HCT116 (cell line): ENCODE data around the gene RBM43. TPM values are rescaled to one million over a fixed set of nuclear protein-coding genes. Genes with fewer than 3 reads are reported as not detected.

Experiments
- ATAC-seq: fragments of 200-7000 bp; cut with Tn5 transposase; 2 replicates; pipeline ENCODE4 v1.9.1; 2020; ENCODE audit warnings: mild to moderate bottlenecking, moderate library complexity
- BruUV-seq: library from RNA; stranded (reverse); fragments of 400-500 nt; replicated peaks from 2 replicates; lab custom pipeline; 2021; lab: Mats Ljungman, UMichigan
- CTCF ChIA-PET: fragments of 300-600 bp; sonication (Branson Sonifier 250); formaldehyde crosslinking; loops from one replicate; lab custom pipeline; 2021; ENCODE audit warnings: antibody characterized with exemption; lab: Charles Lee
- POLR2A ChIA-PET: fragments of 300-600, 350-600 bp; sonication (Branson Sonifier 250); formaldehyde crosslinking; loops from one replicate; lab custom pipeline; 2021; ENCODE audit warnings: antibody characterized with exemption; lab: Charles Lee
- RAD21 ChIA-PET, 2 experiments: fragments of 300-600 bp; sonication (Branson Sonifier 250); formaldehyde crosslinking; loops; one replicate each; lab custom pipeline; 2023; ENCODE audit warnings: low total read pairs in 2 of 2; ENCODE audit not compliant: uncharacterized antibody in 2 of 2, unreplicated experiment in 2 of 2, low non-redundant PET in 1 of 2; lab: Charles Lee
- DNase-seq: peaks from one replicate; pipeline ENCODE4 v3.0.0-alpha.2; 2010; ENCODE audit warnings: low read depth, low spot score
- H2AFZ ChIP-seq: fragments of 200-600 bp; shearing (Covaris generic), sonication (generic); 2 replicates; pipeline ENCODE4 v1.6.1; 2017; ENCODE audit warnings: low read depth, mixed run types, mixed read lengths, antibody characterized with exemption, low read length; ENCODE audit not compliant: poor library complexity, severe bottlenecking
- H3K27ac ChIP-seq: 2 replicates; pipeline ENCODE4 v1.5.1; 2012; ENCODE audit warnings: low read depth, low read length
- H3K27me3 ChIP-seq: fragments of 200-600 bp; sonication (generic); 2 replicates; pipeline ENCODE4 v1.6.1; 2016; ENCODE audit warnings: mixed run types, low read length, mixed read lengths; ENCODE audit not compliant: insufficient read depth
- H3K36me3 ChIP-seq, 2 experiments: fragments of 200-500 bp in 1 of 2; fragments of 200-600 bp in 1 of 2; sonication (Bioruptor generic) in 1 of 2; sonication (generic) in 1 of 2; 2 replicates each; pipeline versions ENCODE4 v1.5.1 to v1.6.1; 2014 to 2016; ENCODE audit warnings: low read length in 2 of 2, inconsistent platforms in 1 of 2, mixed read lengths in 1 of 2, mixed run types in 1 of 2; ENCODE audit not compliant: insufficient read depth in 2 of 2, control insufficient read depth in 1 of 2
- H3K4me1 ChIP-seq, 2 experiments: fragments of 200-600 bp in 1 of 2; sonication (generic) in 1 of 2; 2 replicates each; pipeline versions ENCODE4 v1.5.1 to v1.6.1; 2012 to 2017; ENCODE audit warnings: low read length in 2 of 2, inconsistent platforms in 1 of 2, mild to moderate bottlenecking in 1 of 2, mixed read lengths in 1 of 2, mixed run types in 1 of 2, moderate library complexity in 1 of 2; ENCODE audit not compliant: insufficient read depth in 2 of 2, control insufficient read depth in 1 of 2
- H3K4me2 ChIP-seq: fragments of 200-600 bp; sonication (generic); 2 replicates; pipeline ENCODE4 v1.6.1; 2017; ENCODE audit warnings: mixed run types, low read length, mixed read lengths
- H3K4me3 ChIP-seq, 2 experiments: fragments of 200-600 bp in 1 of 2; sonication (generic) in 1 of 2; replicated peaks in 1 of 2; 2 replicates each; pipeline ENCODE4 v1.5.1; 2011 to 2016; ENCODE audit warnings: low read length in 2 of 2, control low read depth in 1 of 2, low read depth in 1 of 2, mild to moderate bottlenecking in 1 of 2, mixed read lengths in 1 of 2, mixed run types in 1 of 2
- H3K79me2 ChIP-seq: fragments of 200-600 bp; sonication (generic); 2 replicates; pipeline ENCODE4 v1.6.1; 2017; ENCODE audit warnings: mild to moderate bottlenecking, mixed run types, low read length, moderate library complexity, mixed read lengths; ENCODE audit not compliant: insufficient read depth
- H3K9ac ChIP-seq: fragments of 200-600 bp; sonication (generic); 2 replicates; pipeline ENCODE4 v1.6.1; 2016; ENCODE audit warnings: low read length, mixed read lengths
- H3K9me2 ChIP-seq: fragments of 200-600 bp; sonication (generic), shearing (Covaris generic); 2 replicates; pipeline ENCODE4 v1.6.1; 2017; ENCODE audit warnings: mixed run types, mild to moderate bottlenecking, moderate library complexity; ENCODE audit not compliant: insufficient read depth
- H3K9me3 ChIP-seq, 2 experiments: fragments of 200-500 bp in 1 of 2; fragments of 200-600 bp in 1 of 2; sonication (Bioruptor generic) in 1 of 2; sonication (generic) in 1 of 2; 2 replicates each; pipeline ENCODE4 v1.6.1; 2014 to 2017; ENCODE audit warnings: low read length in 2 of 2, mixed read lengths in 2 of 2, inconsistent platforms in 1 of 2, low read depth in 1 of 2, mild to moderate bottlenecking in 1 of 2, mixed run types in 1 of 2, moderate library complexity in 1 of 2; ENCODE audit not compliant: control insufficient read depth in 1 of 2, insufficient read depth in 1 of 2
- H4K20me1 ChIP-seq: fragments of 200-600 bp; sonication (generic), shearing (Covaris generic); 2 replicates; pipeline ENCODE4 v1.6.1; 2017; ENCODE audit warnings: mixed run types, mild to moderate bottlenecking, moderate library complexity; ENCODE audit not compliant: insufficient read depth
- ELF1 ChIP-seq: IDR thresholded peaks from 2 replicates; pipeline ENCODE4 v1.6.1; 2012; ENCODE audit warnings: low read depth, borderline replicate concordance
- EZH2 ChIP-seq: fragments of 200-600 bp; sonication (generic); IDR thresholded peaks from 2 replicates; pipeline ENCODE4 v1.6.1; 2017; ENCODE audit warnings: antibody characterized with exemption, mixed run types
- EZH2phosphoT487 ChIP-seq: fragments of 200-600 bp; IDR thresholded peaks from 2 replicates; pipeline ENCODE4 v1.6.1; 2018; ENCODE audit warnings: antibody characterized with exemption, borderline replicate concordance
- JUND ChIP-seq: IDR thresholded peaks from 2 replicates; pipeline ENCODE4 v1.6.1; 2012
- POLR2AphosphoS5 ChIP-seq: IDR thresholded peaks from 2 replicates; pipeline ENCODE4 v1.6.1; 2011; ENCODE audit warnings: mild to moderate bottlenecking, low read depth, low read length, moderate library complexity
- RAD21 ChIP-seq: IDR thresholded peaks from 2 replicates; pipeline ENCODE4 v1.6.1; 2012; ENCODE audit warnings: low read depth, mild to moderate bottlenecking
- SIN3A ChIP-seq: IDR thresholded peaks from 2 replicates; pipeline ENCODE4 v1.6.1; 2012; ENCODE audit warnings: low read depth
- SP1 ChIP-seq: IDR thresholded peaks from 2 replicates; pipeline ENCODE4 v1.6.1; 2012; ENCODE audit warnings: low read depth
- TCF7L2 ChIP-seq: IDR thresholded peaks from 2 replicates; pipeline ENCODE4 v1.7.0; 2011; ENCODE audit warnings: borderline replicate concordance, inconsistent platforms; ENCODE audit not compliant: insufficient read depth, insufficient read length; ENCODE audit errors: extremely low read depth
- intact Hi-C: fragments of 100-400 bp; cut with micrococcal nuclease; formaldehyde crosslinking; loops from 2 replicates; pipeline ENCODE4 v1.10.0; 2022
- total RNA-seq: library from RNA; stranded (reverse); gene quantifications from one replicate; pipeline ENCODE4 v1.2.1, GENCODE V29; 2021; ENCODE audit not compliant: unreplicated experiment
- TF ChIP-seq, protein P1 (sequence below): IDR thresholded peaks from 2 replicates; pipeline ENCODE4 v1.6.1; 2012; ENCODE audit warnings: low read depth
- TF ChIP-seq, protein P2 (sequence below): IDR thresholded peaks from 2 replicates; pipeline ENCODE4 v1.6.1; 2012

The RBM43 gene
- total RNA-seq, 1 experiment from 2014 or later: 3.3 TPM

DNA sequence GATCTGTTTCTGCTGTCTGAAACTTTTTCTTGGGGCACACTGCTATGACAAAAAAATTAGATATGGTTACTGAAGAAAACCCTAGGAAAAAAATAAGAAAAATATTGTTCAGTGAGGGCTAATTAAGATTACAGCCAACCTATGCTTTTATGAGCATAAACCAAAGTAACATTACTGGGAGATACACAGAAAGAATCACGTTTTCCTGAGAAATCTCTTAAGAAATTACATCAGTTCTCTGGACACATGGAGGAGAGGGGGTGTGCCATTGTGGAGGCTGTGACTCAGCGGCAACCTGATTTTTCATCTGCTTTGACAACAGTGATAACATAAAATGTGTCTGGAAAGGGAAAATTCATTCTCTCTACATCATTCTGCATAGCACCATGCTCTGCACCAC is 41.2 kb upstream of the RBM43 start:
- ATAC-seq: no peak
- no TSS peak for BruUV-seq
- ChIA-PET POLR2A (no interaction called here), RAD21 (no interaction called here), CTCF (no interaction called here)
- no peak overlapping the region for H3K4me2 ChIP-seq
- no peaks in the 10 kb centered on the region for H3K4me1 ChIP-seq
- no peak overlapping the region for H3K4me3 ChIP-seq
- H3K9me2 ChIP-seq: no peaks in the 10 kb centered on the region
- no peaks in the 10 kb centered on the region for H3K36me3 ChIP-seq
- no peak overlapping the region for H2AFZ ChIP-seq
- H3K9me3 ChIP-seq: no peaks in the 10 kb centered on the region
- intact Hi-C loops: no loop called here
- H3K27ac ChIP-seq: no peak overlapping the region
- TF ChIP-seq ELF1: no peak
- no peak for TF ChIP-seq TCF7L2
- no peak for TF ChIP-seq EZH2
- TF ChIP-seq, protein P1, sequence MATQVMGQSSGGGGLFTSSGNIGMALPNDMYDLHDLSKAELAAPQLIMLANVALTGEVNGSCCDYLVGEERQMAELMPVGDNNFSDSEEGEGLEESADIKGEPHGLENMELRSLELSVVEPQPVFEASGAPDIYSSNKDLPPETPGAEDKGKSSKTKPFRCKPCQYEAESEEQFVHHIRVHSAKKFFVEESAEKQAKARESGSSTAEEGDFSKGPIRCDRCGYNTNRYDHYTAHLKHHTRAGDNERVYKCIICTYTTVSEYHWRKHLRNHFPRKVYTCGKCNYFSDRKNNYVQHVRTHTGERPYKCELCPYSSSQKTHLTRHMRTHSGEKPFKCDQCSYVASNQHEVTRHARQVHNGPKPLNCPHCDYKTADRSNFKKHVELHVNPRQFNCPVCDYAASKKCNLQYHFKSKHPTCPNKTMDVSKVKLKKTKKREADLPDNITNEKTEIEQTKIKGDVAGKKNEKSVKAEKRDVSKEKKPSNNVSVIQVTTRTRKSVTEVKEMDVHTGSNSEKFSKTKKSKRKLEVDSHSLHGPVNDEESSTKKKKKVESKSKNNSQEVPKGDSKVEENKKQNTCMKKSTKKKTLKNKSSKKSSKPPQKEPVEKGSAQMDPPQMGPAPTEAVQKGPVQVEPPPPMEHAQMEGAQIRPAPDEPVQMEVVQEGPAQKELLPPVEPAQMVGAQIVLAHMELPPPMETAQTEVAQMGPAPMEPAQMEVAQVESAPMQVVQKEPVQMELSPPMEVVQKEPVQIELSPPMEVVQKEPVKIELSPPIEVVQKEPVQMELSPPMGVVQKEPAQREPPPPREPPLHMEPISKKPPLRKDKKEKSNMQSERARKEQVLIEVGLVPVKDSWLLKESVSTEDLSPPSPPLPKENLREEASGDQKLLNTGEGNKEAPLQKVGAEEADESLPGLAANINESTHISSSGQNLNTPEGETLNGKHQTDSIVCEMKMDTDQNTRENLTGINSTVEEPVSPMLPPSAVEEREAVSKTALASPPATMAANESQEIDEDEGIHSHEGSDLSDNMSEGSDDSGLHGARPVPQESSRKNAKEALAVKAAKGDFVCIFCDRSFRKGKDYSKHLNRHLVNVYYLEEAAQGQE: no peak
- no peak for TF ChIP-seq EZH2phosphoT487
- no peak for TF ChIP-seq SP1
- no peak for TF ChIP-seq JUND
- TF ChIP-seq, protein P2, sequence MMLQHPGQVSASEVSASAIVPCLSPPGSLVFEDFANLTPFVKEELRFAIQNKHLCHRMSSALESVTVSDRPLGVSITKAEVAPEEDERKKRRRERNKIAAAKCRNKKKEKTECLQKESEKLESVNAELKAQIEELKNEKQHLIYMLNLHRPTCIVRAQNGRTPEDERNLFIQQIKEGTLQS: no peak
- no peak for TF ChIP-seq RAD21
- TF ChIP-seq SIN3A: no peak
- no peak for TF ChIP-seq POLR2AphosphoS5
- TF ChIP-seq, all 23 proteins: peak for 0
- Histone ChIP-seq H4K20me1 (no peaks in the 10 kb centered on the region), H3K79me2 (no peaks in the 10 kb centered on the region), H3K27me3 (no peaks in the 10 kb centered on the region), H3K9ac (no peak overlapping the region)
- no peak for DNase-seq
